ENCODE data around the gene TRIL.

DNA sequence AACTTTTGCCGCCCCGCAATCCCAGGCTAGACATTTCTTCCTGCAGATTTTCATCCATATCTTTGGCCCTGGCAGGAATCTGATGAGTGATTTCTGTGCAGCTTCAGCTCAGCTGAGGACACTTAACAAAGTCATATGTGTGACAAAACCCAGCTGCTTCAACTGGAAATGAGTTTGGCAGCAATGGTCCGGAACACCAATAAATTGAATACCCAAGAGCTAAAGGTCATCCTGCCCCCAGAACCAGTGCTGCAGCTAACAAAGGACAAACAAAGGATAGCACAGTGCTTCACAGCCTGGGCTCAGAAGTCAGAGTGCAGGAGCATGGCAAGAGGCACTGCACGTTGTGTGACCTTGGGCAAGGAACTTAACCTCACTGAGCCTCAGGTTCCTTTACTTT is 40.0 kb upstream of the TRIL start:
- TF ChIP-seq, protein P1, sequence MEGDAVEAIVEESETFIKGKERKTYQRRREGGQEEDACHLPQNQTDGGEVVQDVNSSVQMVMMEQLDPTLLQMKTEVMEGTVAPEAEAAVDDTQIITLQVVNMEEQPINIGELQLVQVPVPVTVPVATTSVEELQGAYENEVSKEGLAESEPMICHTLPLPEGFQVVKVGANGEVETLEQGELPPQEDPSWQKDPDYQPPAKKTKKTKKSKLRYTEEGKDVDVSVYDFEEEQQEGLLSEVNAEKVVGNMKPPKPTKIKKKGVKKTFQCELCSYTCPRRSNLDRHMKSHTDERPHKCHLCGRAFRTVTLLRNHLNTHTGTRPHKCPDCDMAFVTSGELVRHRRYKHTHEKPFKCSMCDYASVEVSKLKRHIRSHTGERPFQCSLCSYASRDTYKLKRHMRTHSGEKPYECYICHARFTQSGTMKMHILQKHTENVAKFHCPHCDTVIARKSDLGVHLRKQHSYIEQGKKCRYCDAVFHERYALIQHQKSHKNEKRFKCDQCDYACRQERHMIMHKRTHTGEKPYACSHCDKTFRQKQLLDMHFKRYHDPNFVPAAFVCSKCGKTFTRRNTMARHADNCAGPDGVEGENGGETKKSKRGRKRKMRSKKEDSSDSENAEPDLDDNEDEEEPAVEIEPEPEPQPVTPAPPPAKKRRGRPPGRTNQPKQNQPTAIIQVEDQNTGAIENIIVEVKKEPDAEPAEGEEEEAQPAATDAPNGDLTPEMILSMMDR (IDR thresholded peaks at IDR 0.05): no peak
- no peak for TF ChIP-seq POLR2A (IDR thresholded peaks at IDR 0.05)
